H9 (cell line): ENCODE measurements around the gene CKLF. TPM values are rescaled to one million over a fixed set of nuclear protein-coding genes. Genes with fewer than 3 reads are reported as not detected.

Experiments
- DNase-seq: peaks from one replicate; pipeline ENCODE4 v3.0.0-alpha.2; 2017
- H2AFZ ChIP-seq: one replicate; pipeline ENCODE4 v1.6.1; 2013; ENCODE audit warnings: mild to moderate bottlenecking, low read length, control low read depth, moderate library complexity
- H2AK5ac ChIP-seq: 2 replicates; pipeline ENCODE4 v1.6.1; 2013; ENCODE audit warnings: low read length, control low read depth, mixed read lengths; ENCODE audit not compliant: insufficient read length
- H2BK120ac ChIP-seq: one replicate; pipeline ENCODE4 v1.6.1; 2013; ENCODE audit warnings: low read depth, mild to moderate bottlenecking, low read length, control low read depth, inconsistent platforms; ENCODE audit not compliant: poor library complexity, severe bottlenecking
- H2BK12ac ChIP-seq: 2 replicates; pipeline ENCODE4 v1.6.1; 2013; ENCODE audit warnings: low read length, control low read depth, mixed read lengths, low read depth; ENCODE audit not compliant: insufficient read length
- H2BK15ac ChIP-seq: 2 replicates; pipeline ENCODE4 v1.6.1; 2013; ENCODE audit warnings: low read depth, low read length, control low read depth
- H2BK20ac ChIP-seq: one replicate; pipeline ENCODE4 v1.6.1; 2013; ENCODE audit warnings: low read depth, mild to moderate bottlenecking, low read length, control low read depth, inconsistent platforms; ENCODE audit not compliant: poor library complexity, severe bottlenecking
- H2BK5ac ChIP-seq: 2 replicates; pipeline ENCODE4 v1.6.1; 2013; ENCODE audit warnings: low read length, control low read depth, mixed read lengths; ENCODE audit not compliant: insufficient read length
- H3K14ac ChIP-seq: 2 replicates; pipeline ENCODE4 v1.6.1; 2013; ENCODE audit warnings: low read length, control low read depth; ENCODE audit not compliant: insufficient read depth
- H3K18ac ChIP-seq: 2 replicates; pipeline ENCODE4 v1.6.1; 2013; ENCODE audit warnings: low read depth, mild to moderate bottlenecking, mixed read lengths, low read length, control low read depth; ENCODE audit not compliant: insufficient read length
- H3K23ac ChIP-seq: 2 replicates; pipeline ENCODE4 v1.6.1; 2013; ENCODE audit warnings: low read length, control low read depth, mixed read lengths, low read depth; ENCODE audit not compliant: insufficient read length
- H3K23me2 ChIP-seq: 2 replicates; pipeline ENCODE4 v1.6.1; 2013; ENCODE audit warnings: low read depth, mild to moderate bottlenecking, mixed read lengths, low read length, control low read depth; ENCODE audit not compliant: insufficient read length, poor library complexity, severe bottlenecking
- H3K27ac ChIP-seq: 2 replicates; pipeline ENCODE4 v1.5.1; 2013; ENCODE audit warnings: low read length, control low read depth, mixed read lengths, low read depth; ENCODE audit not compliant: insufficient read length
- H3K27me3 ChIP-seq: 2 replicates; pipeline ENCODE4 v1.6.1; 2013; ENCODE audit warnings: low read length, control low read depth, inconsistent platforms; ENCODE audit not compliant: insufficient read depth
- H3K4ac ChIP-seq: 2 replicates; pipeline ENCODE4 v1.6.1; 2013; ENCODE audit warnings: low read depth, mild to moderate bottlenecking, control low read depth, inconsistent platforms, low read length, moderate library complexity
- H3K4me1 ChIP-seq: 2 replicates; pipeline ENCODE4 v1.6.1; 2013; ENCODE audit warnings: low read length, control low read depth, inconsistent platforms; ENCODE audit not compliant: insufficient read depth
- H3K4me2 ChIP-seq: 2 replicates; pipeline ENCODE4 v1.6.1; 2013; ENCODE audit warnings: low read length, control low read depth, mixed read lengths; ENCODE audit not compliant: insufficient read length, insufficient read depth
- H3K56ac ChIP-seq: 2 replicates; pipeline ENCODE4 v1.6.1; 2013; ENCODE audit warnings: low read depth, mild to moderate bottlenecking, mixed read lengths, low read length, control low read depth; ENCODE audit not compliant: insufficient read length
- H3K79me1 ChIP-seq: 2 replicates; pipeline ENCODE4 v1.6.1; 2013; ENCODE audit warnings: low read depth, mild to moderate bottlenecking, moderate library complexity, low read length, control low read depth, inconsistent platforms; ENCODE audit not compliant: insufficient read depth, poor library complexity, severe bottlenecking
- H3K79me2 ChIP-seq: 2 replicates; pipeline ENCODE4 v1.6.1; 2013; ENCODE audit warnings: low read length, control low read depth, inconsistent platforms; ENCODE audit not compliant: insufficient read depth
- H3K9ac ChIP-seq: 2 replicates; pipeline ENCODE4 v1.6.1; 2013; ENCODE audit warnings: low read length, control low read depth, mixed read lengths; ENCODE audit not compliant: insufficient read length; ENCODE audit errors: extremely low read depth
- H3K9me3 ChIP-seq: one replicate; pipeline ENCODE4 v1.6.1; 2013; ENCODE audit warnings: low read depth, low read length, inconsistent platforms; ENCODE audit not compliant: control insufficient read depth
- H3T11ph ChIP-seq: one replicate; pipeline ENCODE4 v1.6.1; 2013; ENCODE audit warnings: mild to moderate bottlenecking, low read length, control low read depth, inconsistent platforms
- H4K20me1 ChIP-seq: one replicate; pipeline ENCODE4 v1.6.1; 2013; ENCODE audit not compliant: control insufficient read depth, insufficient read length, insufficient read depth
- H4K5ac ChIP-seq: 2 replicates; pipeline ENCODE4 v1.6.1; 2013; ENCODE audit warnings: low read depth, mild to moderate bottlenecking, mixed read lengths, low read length, control low read depth; ENCODE audit not compliant: insufficient read length
- H4K8ac ChIP-seq: replicated peaks from 2 replicates; pipeline ENCODE4 v1.6.1; 2013; ENCODE audit warnings: low read length, control low read depth, mixed read lengths, low read depth; ENCODE audit not compliant: insufficient read length
- H4K91ac ChIP-seq: 2 replicates; pipeline ENCODE4 v1.6.1; 2013; ENCODE audit warnings: low read depth, mild to moderate bottlenecking, moderate library complexity, mixed read lengths, low read length, control low read depth; ENCODE audit not compliant: insufficient read length
- H3K27ac Mint-ChIP-seq, 3 experiments: 2 replicates in 2 of 3; 3 replicates in 1 of 3; pipeline ENCODE4 v1.8.0; 2020 to 2021; ENCODE audit warnings: mixed read lengths in 3 of 3, mild to moderate bottlenecking in 1 of 3, moderate library complexity in 1 of 3
- H3K27me3 Mint-ChIP-seq: 2 replicates; pipeline ENCODE4 v1.8.0; 2021; ENCODE audit warnings: low read depth, mild to moderate bottlenecking, moderate library complexity, mixed read lengths
- H3K36me3 Mint-ChIP-seq, 3 experiments: 2 replicates in 2 of 3; 3 replicates in 1 of 3; pipeline ENCODE4 v1.8.0; 2020 to 2021; ENCODE audit warnings: low read depth in 3 of 3, mixed read lengths in 3 of 3; ENCODE audit not compliant: insufficient read depth in 1 of 3
- H3K4me1 Mint-ChIP-seq, 2 experiments: 2 replicates each; pipeline ENCODE4 v1.8.0; 2020; ENCODE audit warnings: mixed read lengths in 2 of 2
- H3K4me3 Mint-ChIP-seq, 2 experiments: 2 replicates in 1 of 2; 3 replicates in 1 of 2; pipeline ENCODE4 v1.8.0; 2020 to 2021; ENCODE audit warnings: mild to moderate bottlenecking in 2 of 2, mixed read lengths in 2 of 2, moderate library complexity in 1 of 2
- H3K9me3 Mint-ChIP-seq, 2 experiments: 2 replicates in 1 of 2; 3 replicates in 1 of 2; pipeline ENCODE4 v1.8.0; 2020; ENCODE audit warnings: mild to moderate bottlenecking in 2 of 2, mixed read lengths in 2 of 2, moderate library complexity in 1 of 2
- CTCF ChIP-seq: fragments of 200-600 bp; sonication (generic); conservative IDR thresholded peaks from 3 replicates; pipeline ENCODE4 v1.8.0; 2021; ENCODE audit warnings: antibody characterized with exemption, mild to moderate bottlenecking
- WGBS: extraction: QIAGEN DNeasy Blood & Tissue Kit; methylation state at CpG from one replicate; pipeline ENCODE4 v1.1.7; 2013; ENCODE audit warnings: missing lambda C conversion rate, low lambda C conversion rate, mixed read lengths; ENCODE audit not compliant: insufficient read length; ENCODE audit errors: extremely low coverage; 5-methylcytosine and 5-hydroxymethylcytosine counted together
- total RNA-seq: library from RNA; stranded (reverse); gene quantifications from 2 replicates; pipeline ENCODE4 v1.2.1, GENCODE V29; 2021

CKLF gene
- total RNA-seq, 1 experiment from 2014 or later: 23.1 TPM

GRCh38 chr16:66508914-66509496 lies 43.4 kb upstream of the CKLF start:
- no peaks in the 10 kb centered on the region for H3K9me3 ChIP-seq
- H4K8ac ChIP-seq: no peak overlapping the region
- no peak overlapping the region for H2BK5ac ChIP-seq
- H4K20me1 ChIP-seq: no peaks in the 10 kb centered on the region
- H3K56ac ChIP-seq: no peak overlapping the region
- H2AK5ac ChIP-seq: no peak overlapping the region
- Mint-ChIP-seq H3K4me3 (no peak overlapping the region), H3K27me3 (peaks cover 6% of the 10 kb centered on the region), H3K9me3 (no peaks in the 10 kb centered on the region; a peak in 1 of 5 replicates), H3K36me3 (peaks cover 0 to 9% (median 2%) of the 10 kb centered on the region in 3 experiments; a peak in 4 of 7 replicates), H3K4me1 (peaks cover 25 to 30% of the 10 kb centered on the region in 2 experiments), H3K27ac (peak overlapping the region in 1 of 3 experiments; percentile 38; a peak in 1 of 7 replicates)
- H3K18ac ChIP-seq: no peak overlapping the region
- no peak overlapping the region for H4K91ac ChIP-seq
- no peak overlapping the region for H2BK12ac ChIP-seq
- H3K4me1 ChIP-seq: peaks cover 4% of the 10 kb centered on the region; the same call in 1 of the 2 replicates
- H2BK15ac ChIP-seq: no peak overlapping the region
- no peak overlapping the region for H2AFZ ChIP-seq
- no peak overlapping the region for H2BK20ac ChIP-seq
- WGBS: no CpG with 5 or more reads among the region's 9 CpGs
- TF ChIP-seq CTCF: no peak
- no peak overlapping the region for H3K23ac ChIP-seq
- H3K4me2 ChIP-seq: no peak overlapping the region
- H3K9ac ChIP-seq: no peak overlapping the region
- no peak overlapping the region for H3K4ac ChIP-seq
- H3K27me3 ChIP-seq: no peaks in the 10 kb centered on the region
- no peaks in the 10 kb centered on the region for H3K79me2 ChIP-seq
- no peak overlapping the region for H3T11ph ChIP-seq
- H3K14ac ChIP-seq: no peak overlapping the region
- H2BK120ac ChIP-seq: no peak overlapping the region
- no peaks in the 10 kb centered on the region for H3K79me1 ChIP-seq
- H4K5ac ChIP-seq: no peak overlapping the region
- no peaks in the 10 kb centered on the region for H3K23me2 ChIP-seq
- DNase-seq: no peak
- no peak overlapping the region for H3K27ac ChIP-seq
